HCT116 (cell line): ENCODE data around the gene TMEM86A.

Experiments
- CTCF ChIP-seq, 3 experiments: fragments of 200-600 bp in 1 of 3; sonication (generic) in 1 of 3; IDR thresholded peaks in 2 of 3; conservative IDR thresholded peaks in 1 of 3; 2 replicates each; pipeline ENCODE4 v1.5.1; 2012 to 2017; ENCODE audit warnings: low read depth in 2 of 3, low read length in 2 of 3, antibody characterized with exemption in 1 of 3, borderline replicate concordance in 1 of 3, control low read depth in 1 of 3, mild to moderate bottlenecking in 1 of 3, mixed read lengths in 1 of 3, mixed run types in 1 of 3, moderate library complexity in 1 of 3; ENCODE audit not compliant: insufficient read depth in 1 of 3
- EGR1 ChIP-seq: IDR thresholded peaks from 2 replicates; pipeline ENCODE4 v1.6.1; 2012; ENCODE audit warnings: low read depth
- JUND ChIP-seq: IDR thresholded peaks from 2 replicates; pipeline ENCODE4 v1.6.1; 2012
- MAX ChIP-seq: IDR thresholded peaks from 2 replicates; pipeline ENCODE4 v1.6.1; 2012
- POLR2A ChIP-seq: IDR thresholded peaks from 2 replicates; pipeline ENCODE4 v1.7.0; 2011; ENCODE audit warnings: borderline replicate concordance; ENCODE audit not compliant: insufficient read depth, insufficient read length; ENCODE audit errors: extremely low read depth
- SP1 ChIP-seq: IDR thresholded peaks from 2 replicates; pipeline ENCODE4 v1.6.1; 2012; ENCODE audit warnings: low read depth
- TCF7L2 ChIP-seq: IDR thresholded peaks from 2 replicates; pipeline ENCODE4 v1.7.0; 2011; ENCODE audit warnings: borderline replicate concordance, inconsistent platforms; ENCODE audit not compliant: insufficient read depth, insufficient read length; ENCODE audit errors: extremely low read depth
- ZBTB33 ChIP-seq: IDR thresholded peaks from 2 replicates; pipeline ENCODE4 v1.6.1; 2011; ENCODE audit warnings: mild to moderate bottlenecking, low read length, moderate library complexity; ENCODE audit not compliant: insufficient replicate concordance; ENCODE audit errors: extremely low read depth

- TF ChIP-seq MAX (no peak), CTCF (IDR thresholded peaks at IDR 0.05 in 2 of 3, conservative IDR thresholded peaks at IDR 0.05 in 1 of 3; ENCODE audit: borderline replicate concordance in 1 of 3, insufficient read depth in 1 of 3, low read depth in 2 of 3, low read length in 2 of 3) (no peak), TCF7L2 (no peak), POLR2A (no peak), JUND (no peak), ZBTB33 (no peak), SP1 (no peak), EGR1 (no peak)
These were observed 34.6 kb downstream of the TMEM86A start for GRCh38 chr11:18733202-18733601.
